OCI-LY7 (cell line): ENCODE data around the gene DCPS.

Experiments used
- EZH2phosphoT487 ChIP-seq: fragments of 200-600 bp; sonication (generic); IDR thresholded peaks from 2 replicates; pipeline ENCODE4 v1.6.1; 2018; ENCODE audit warnings: low read depth, borderline replicate concordance, mild to moderate bottlenecking, mixed run types, antibody characterized with exemption, low read length, moderate library complexity, mixed read lengths
- TF ChIP-seq, protein P1 (sequence below): fragments of 200-600 bp; sonication (generic); conservative IDR thresholded peaks from 2 replicates; pipeline ENCODE4 v1.5.1; 2014; ENCODE audit warnings: mild to moderate bottlenecking, antibody characterized with exemption, low read length, moderate library complexity, mixed read lengths

DNA sequence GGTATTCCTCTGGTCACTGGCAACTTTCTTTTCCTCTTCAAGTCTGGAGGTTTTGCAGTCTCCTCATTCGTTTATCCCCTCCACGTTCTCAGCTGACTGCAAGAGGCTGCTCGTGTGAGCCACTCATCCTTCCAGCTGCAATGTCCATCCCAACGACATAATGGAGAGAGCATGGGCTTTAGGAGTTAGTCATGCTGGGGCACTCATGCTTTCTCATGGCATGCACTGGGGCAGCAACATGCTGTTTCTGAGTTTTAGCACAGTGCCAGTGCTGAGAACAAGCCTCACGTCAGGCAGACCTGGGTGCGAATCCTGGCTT, 7.1 kb downstream of the DCPS start:
- TF ChIP-seq EZH2phosphoT487, result no peak
- TF ChIP-seq, protein P1, sequence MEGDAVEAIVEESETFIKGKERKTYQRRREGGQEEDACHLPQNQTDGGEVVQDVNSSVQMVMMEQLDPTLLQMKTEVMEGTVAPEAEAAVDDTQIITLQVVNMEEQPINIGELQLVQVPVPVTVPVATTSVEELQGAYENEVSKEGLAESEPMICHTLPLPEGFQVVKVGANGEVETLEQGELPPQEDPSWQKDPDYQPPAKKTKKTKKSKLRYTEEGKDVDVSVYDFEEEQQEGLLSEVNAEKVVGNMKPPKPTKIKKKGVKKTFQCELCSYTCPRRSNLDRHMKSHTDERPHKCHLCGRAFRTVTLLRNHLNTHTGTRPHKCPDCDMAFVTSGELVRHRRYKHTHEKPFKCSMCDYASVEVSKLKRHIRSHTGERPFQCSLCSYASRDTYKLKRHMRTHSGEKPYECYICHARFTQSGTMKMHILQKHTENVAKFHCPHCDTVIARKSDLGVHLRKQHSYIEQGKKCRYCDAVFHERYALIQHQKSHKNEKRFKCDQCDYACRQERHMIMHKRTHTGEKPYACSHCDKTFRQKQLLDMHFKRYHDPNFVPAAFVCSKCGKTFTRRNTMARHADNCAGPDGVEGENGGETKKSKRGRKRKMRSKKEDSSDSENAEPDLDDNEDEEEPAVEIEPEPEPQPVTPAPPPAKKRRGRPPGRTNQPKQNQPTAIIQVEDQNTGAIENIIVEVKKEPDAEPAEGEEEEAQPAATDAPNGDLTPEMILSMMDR, result no peak
